Ectodermal cell (in vitro differentiated cells): ENCODE data around the gene SLC7A9.

ENCODE experiments used
- H3K27ac ChIP-seq: 2 replicates; pipeline ENCODE4 v1.7.0; 2013; ENCODE audit warnings: mild to moderate bottlenecking, low read depth, low read length; ENCODE audit not compliant: insufficient read depth, poor library complexity, severe bottlenecking
- H3K27me3 ChIP-seq: 2 replicates; pipeline ENCODE4 v1.7.0; 2013; ENCODE audit warnings: mild to moderate bottlenecking, low read length; ENCODE audit not compliant: insufficient read depth, control insufficient read depth, poor library complexity, severe bottlenecking
- H3K36me3 ChIP-seq: one replicate; pipeline ENCODE4 v1.7.0; 2013; ENCODE audit warnings: low read length; ENCODE audit not compliant: control insufficient read depth, insufficient read depth
- H3K4me1 ChIP-seq: one replicate; pipeline ENCODE4 v1.7.0; 2013; ENCODE audit warnings: low read length; ENCODE audit not compliant: control insufficient read depth, insufficient read depth
- H3K4me3 ChIP-seq: 2 replicates; pipeline ENCODE4 v1.7.0; 2013; ENCODE audit warnings: low read depth, low read length, control low read depth; ENCODE audit not compliant: insufficient read depth
- H3K9me3 ChIP-seq: 2 replicates; pipeline ENCODE4 v1.7.0; 2013; ENCODE audit warnings: mild to moderate bottlenecking, low read length, moderate library complexity; ENCODE audit not compliant: control insufficient read depth
- WGBS, 2 experiments: methylation state at CpG; one replicate each; pipeline ENCODE4 v1.1.7; 2013; ENCODE audit warnings: missing lambda C conversion rate in 2 of 2; 5-methylcytosine and 5-hydroxymethylcytosine counted together

Gene SLC7A9

DNA sequence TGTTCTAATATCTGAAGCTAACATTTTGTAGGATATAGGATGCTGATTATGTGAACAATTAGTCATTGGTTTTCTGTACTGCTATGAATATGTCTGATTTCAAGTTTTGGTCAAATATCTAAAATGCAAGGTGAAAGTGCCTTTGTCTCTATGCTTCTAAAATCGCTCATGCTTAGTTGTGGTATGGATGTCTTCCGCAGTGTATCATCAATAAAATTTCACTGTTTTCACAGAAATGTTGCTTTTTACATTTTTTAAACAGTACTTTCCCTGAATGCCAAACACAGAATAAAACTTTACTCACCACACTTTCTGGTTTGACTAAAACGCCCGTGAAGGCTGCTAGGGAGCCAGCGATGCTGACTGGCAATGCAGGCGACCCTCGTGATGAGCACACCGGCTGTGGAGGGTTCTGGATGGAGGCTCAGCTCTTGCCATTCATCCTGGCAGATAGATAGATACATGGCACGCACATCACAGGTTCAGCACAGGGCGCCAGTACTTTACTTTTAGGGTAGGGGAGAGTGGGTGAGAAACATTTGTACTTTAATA, 40.1 kb downstream of the SLC7A9 start:
- Histone ChIP-seq H3K27me3 (no peaks in the 10 kb centered on the region), H3K4me1 (peaks cover 11% of the 10 kb centered on the region), H3K36me3 (no peaks in the 10 kb centered on the region), H3K27ac (no peak overlapping the region), H3K9me3 (no peaks in the 10 kb centered on the region), H3K4me3 (no peak overlapping the region)
- 96 to 97% methylated on average over 10 of the region's 10 CpGs for WGBS, 2 experiments

- Histone ChIP-seq H3K9me3 (no peaks in the 10 kb centered on the region), H3K4me3 (no peak overlapping the region), H3K4me1 (peaks cover 17% of the 10 kb centered on the region), H3K27me3 (no peaks in the 10 kb centered on the region), H3K36me3 (no peaks in the 10 kb centered on the region), H3K27ac (no peak overlapping the region)
- 91% methylated on average over 15 of the region's 15 CpGs for WGBS, 2 experiments
Measured at GRCh38 chr19:32828643-32829344, 40.8 kb downstream of the SLC7A9 start.

- Histone ChIP-seq H3K4me3 (no peak overlapping the region), H3K36me3 (no peaks in the 10 kb centered on the region), H3K27ac (no peak overlapping the region), H3K9me3 (no peaks in the 10 kb centered on the region), H3K27me3 (no peaks in the 10 kb centered on the region), H3K4me1 (peaks cover 21% of the 10 kb centered on the region)
- 50 to 51% methylated on average over 4 of the region's 4 CpGs for WGBS, 2 experiments
Measured at GRCh38 chr19:32828139-32828538, 41.4 kb downstream of the SLC7A9 start.

DNA sequence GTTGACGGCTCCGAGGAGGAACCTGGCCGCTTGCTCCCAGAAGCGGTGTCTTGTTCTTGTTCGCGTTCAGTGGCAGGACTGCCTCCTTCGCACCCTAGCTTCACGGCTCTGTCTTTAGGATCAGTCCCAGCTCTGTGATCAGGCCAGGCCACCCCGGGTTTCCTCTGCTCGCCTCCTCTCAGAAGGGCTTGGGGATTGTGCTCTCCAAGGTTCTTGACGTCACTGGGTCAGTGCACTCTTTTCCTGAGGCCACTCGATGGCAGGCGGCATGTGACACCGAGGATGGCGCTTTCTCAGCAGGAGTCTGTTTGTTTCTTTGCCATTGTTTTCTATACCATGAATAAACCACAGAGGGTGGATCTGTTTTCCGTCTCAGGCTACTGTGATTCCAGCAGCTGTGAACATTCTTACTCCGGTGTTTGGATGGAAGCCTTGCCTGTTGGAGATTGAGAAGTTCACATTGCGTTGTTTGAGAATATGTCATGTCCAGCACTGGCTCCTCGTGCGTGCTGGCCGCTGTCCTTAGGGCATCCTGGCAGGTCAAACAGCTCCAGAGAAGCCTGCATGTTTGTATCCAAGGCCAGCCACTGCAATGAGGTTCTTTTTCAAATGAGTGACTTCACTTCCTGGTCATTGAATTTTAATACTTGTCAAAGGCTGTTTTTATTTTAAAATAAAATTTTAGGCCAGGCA, 44.5 kb downstream of the SLC7A9 start:
- H3K36me3 ChIP-seq, result no peaks in the 10 kb centered on the region
- 58 to 60% methylated on average over 21 of the region's 21 CpGs for WGBS, 2 experiments
- peaks cover 21% of the 10 kb centered on the region for H3K4me1 ChIP-seq
- H3K9me3 ChIP-seq, result no peaks in the 10 kb centered on the region
- H3K27me3 ChIP-seq, result no peaks in the 10 kb centered on the region
- H3K27ac ChIP-seq, result peak overlapping the region; percentile 95
- no peak overlapping the region for H3K4me3 ChIP-seq

GRCh38 chr19:32824191-32824751, 45.3 kb downstream of the SLC7A9 start:
- H3K27me3 ChIP-seq, result no peaks in the 10 kb centered on the region
- H3K36me3 ChIP-seq, result no peaks in the 10 kb centered on the region
- peaks cover 21% of the 10 kb centered on the region for H3K4me1 ChIP-seq
- H3K4me3 ChIP-seq, result no peak overlapping the region
- peak overlapping the region; percentile 95 for H3K27ac ChIP-seq
- no peaks in the 10 kb centered on the region for H3K9me3 ChIP-seq
- 70 to 74% methylated on average over 20 of the region's 20 CpGs for WGBS, 2 experiments

GRCh38 chr19:32823747-32824102, 45.8 kb downstream of the SLC7A9 start:
- H3K4me1 ChIP-seq, result peaks cover 21% of the 10 kb centered on the region
- no peaks in the 10 kb centered on the region for H3K36me3 ChIP-seq
- no peaks in the 10 kb centered on the region for H3K27me3 ChIP-seq
- no peaks in the 10 kb centered on the region for H3K9me3 ChIP-seq
- 95 to 96% methylated on average over 7 of the region's 7 CpGs for WGBS, 2 experiments
- H3K27ac ChIP-seq, result no peak overlapping the region
- no peak overlapping the region for H3K4me3 ChIP-seq

- Histone ChIP-seq H3K9me3 (no peaks in the 10 kb centered on the region), H3K4me3 (no peak overlapping the region), H3K4me1 (peaks cover 21% of the 10 kb centered on the region), H3K36me3 (no peaks in the 10 kb centered on the region), H3K27ac (no peak overlapping the region), H3K27me3 (no peaks in the 10 kb centered on the region)
- 94% methylated on average over 14 of the region's 14 CpGs for WGBS, 2 experiments
Measured at GRCh38 chr19:32822916-32823746, 46.4 kb downstream of the SLC7A9 start.

DNA sequence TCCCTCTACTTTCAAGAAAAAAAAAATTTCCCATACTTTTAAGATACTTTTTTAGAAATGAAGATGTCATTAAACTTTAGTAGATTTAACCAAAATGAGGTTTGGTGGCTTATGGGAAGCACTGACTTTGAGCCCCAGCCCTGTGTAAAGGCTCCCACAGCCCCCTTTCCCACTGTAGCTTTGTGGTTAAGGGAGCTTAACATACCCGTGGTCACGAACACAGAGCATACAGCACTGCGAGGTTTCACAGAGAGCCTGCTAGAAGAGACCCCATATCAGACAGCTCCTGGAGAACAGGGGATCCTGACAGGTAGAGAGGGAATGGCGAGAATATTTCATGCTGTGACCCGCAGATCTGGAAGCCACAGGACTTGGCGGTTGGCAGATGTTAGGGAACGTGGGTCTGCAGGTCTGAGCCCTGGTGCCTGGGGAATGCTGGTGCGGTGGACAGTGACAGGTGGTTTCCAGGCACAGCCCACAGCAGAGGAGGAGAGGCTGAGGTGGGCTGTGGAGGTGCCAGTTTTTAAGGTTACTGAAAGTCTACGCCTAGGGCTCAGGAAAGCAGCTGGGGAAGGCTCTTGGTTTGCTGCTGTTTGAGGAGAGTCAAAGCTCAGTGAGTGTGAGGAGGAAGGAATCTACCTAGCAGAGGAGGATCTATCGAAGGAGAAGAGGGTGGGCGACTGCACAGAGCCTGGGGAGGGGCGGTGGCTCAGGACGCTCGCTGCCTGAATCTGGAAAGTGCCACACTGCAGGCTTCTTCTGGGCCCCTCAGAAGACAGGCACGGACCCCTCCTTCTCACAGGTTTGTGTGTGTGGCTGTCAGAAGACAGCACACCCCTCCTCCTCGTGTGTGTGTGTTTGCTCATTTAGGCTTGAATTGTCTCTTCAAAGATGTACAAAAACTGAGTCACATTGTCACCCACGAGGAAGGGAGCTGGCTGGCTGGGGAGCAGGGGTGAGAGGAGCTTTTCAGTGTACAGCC, 49.9 kb downstream of the SLC7A9 start:
- 83 to 84% methylated on average over 16 to 17 of the region's 17 CpGs for WGBS, 2 experiments
- Histone ChIP-seq H3K27ac (no peak overlapping the region), H3K9me3 (no peaks in the 10 kb centered on the region), H3K4me3 (no peak overlapping the region), H3K36me3 (no peaks in the 10 kb centered on the region), H3K4me1 (peaks cover 13% of the 10 kb centered on the region), H3K27me3 (no peaks in the 10 kb centered on the region)

GRCh38 chr19:32818536-32818935, 51.0 kb downstream of the SLC7A9 start:
- H3K9me3 ChIP-seq, result no peaks in the 10 kb centered on the region
- no peak overlapping the region for H3K4me3 ChIP-seq

More at GRCh38 chr19:32818536-32818935, 51.0 kb downstream of the SLC7A9 start:
- peaks cover 1% of the 10 kb centered on the region for H3K4me1 ChIP-seq
- no peaks in the 10 kb centered on the region for H3K36me3 ChIP-seq
- H3K27ac ChIP-seq, result no peak overlapping the region
- WGBS, 2 experiments, result 92 to 94% methylated on average over 8 of the region's 8 CpGs
- no peaks in the 10 kb centered on the region for H3K27me3 ChIP-seq
